Gastroesophageal sphincter (tissue), 3 donors: ENCODE results near the gene DGKZ.
"Not testable (repeated sequence)": the region's sequence is repeated elsewhere in the genome, so short reads cannot be mapped to it uniquely, and the experiment has no call there.

Experiments
- CTCF ChIP-seq, 4 experiments: fragments of 200-600 bp in 2 of 4; fragments of 450-650 bp in 2 of 4; sonication (generic) in 1 of 4; IDR thresholded peaks; one replicate each; pipeline ENCODE4 v1.5.1; 2017 to 2019; ENCODE audit warnings: antibody characterized with exemption in 4 of 4, mild to moderate bottlenecking in 2 of 4, moderate library complexity in 2 of 4
- EP300 ChIP-seq: sonication (generic); formaldehyde crosslinking; IDR thresholded peaks from one replicate; pipeline ENCODE4 v1.6.1; 2017; ENCODE audit warnings: antibody characterized with exemption, mild to moderate bottlenecking
- POLR2A ChIP-seq, 2 donors: fragments of 450-650 bp; IDR thresholded peaks; one replicate each; pipeline ENCODE4 v1.6.1; 2017; ENCODE audit warnings: antibody characterized with exemption in 2 of 2, mild to moderate bottlenecking in 2 of 2, moderate library complexity in 1 of 2

- TF ChIP-seq POLR2A (IDR thresholded peaks at IDR 0.05); CTCF (IDR thresholded peaks at IDR 0.05); EP300: not testable (repeated sequence)
Measured at GRCh38 chr11:46379482-46380293, 32.4 kb downstream of the DGKZ start.
